ENCODE data around the gene SPTA1.

The SPTA1 gene

DNA sequence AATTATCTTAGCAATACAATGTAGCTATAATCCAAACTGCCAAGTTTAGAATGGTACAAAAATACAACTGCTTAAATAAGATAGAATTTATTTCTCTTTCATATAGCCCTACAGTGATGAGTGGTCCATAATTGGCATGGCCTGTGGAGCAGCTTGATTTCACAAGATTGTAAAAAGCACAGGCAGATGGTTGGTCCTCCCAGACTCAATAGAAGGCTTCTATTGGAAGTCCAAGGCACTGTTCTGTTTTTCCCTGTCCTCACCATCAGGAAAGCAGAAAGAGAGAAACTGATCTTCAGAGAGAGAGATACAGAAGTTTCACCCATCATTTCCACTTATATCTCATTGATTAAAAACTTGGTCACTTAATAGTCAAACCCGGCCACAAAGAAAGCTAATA, 114.3 kb downstream of the SPTA1 start:
- H3K9ac ChIP-seq (ENCODE audit: low read depth, low read length), result no peak overlapping the region
- H3K27me3 ChIP-seq (ENCODE audit: control insufficient read depth, insufficient read depth, low read length), result no peaks in the 10 kb centered on the region
- H3K4me3 ChIP-seq (ENCODE audit: low read depth, low read length), result no peak overlapping the region
- no peak overlapping the region for H3K27ac ChIP-seq (ENCODE audit: low read depth, low read length)
- H3K9me3 ChIP-seq (ENCODE audit: control insufficient read depth, insufficient read depth, low read length), result no peaks in the 10 kb centered on the region
- no peaks in the 10 kb centered on the region for H3K36me3 ChIP-seq (ENCODE audit: control insufficient read depth, insufficient read depth, low read length)
- no peaks in the 10 kb centered on the region; the same call in 1 of the 2 replicates for H3K4me1 ChIP-seq (ENCODE audit: control insufficient read depth, insufficient read depth, low read length)

DNA sequence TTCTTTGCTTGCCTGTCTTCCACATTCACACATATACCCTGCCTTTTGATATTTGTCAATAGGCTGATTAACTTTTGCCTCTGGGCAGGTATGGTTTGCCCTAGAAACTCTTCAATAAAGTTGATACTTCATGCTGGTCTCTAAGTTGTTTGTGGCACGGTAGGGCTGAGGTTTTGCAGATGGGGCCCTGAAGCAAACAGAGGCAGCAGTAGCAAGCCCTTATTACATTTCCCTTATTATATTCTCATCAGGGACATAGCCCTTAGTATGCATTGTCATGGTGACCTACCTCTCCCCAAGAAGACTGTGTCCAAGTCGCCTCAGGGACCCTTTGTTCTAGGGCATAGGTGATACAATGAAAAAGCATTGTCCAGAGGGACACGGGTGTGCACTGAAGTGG, 116.0 kb downstream of the SPTA1 start, which contains the start of gene OR6P1:
Gene OR6P1 (minus strand): TSS at position 101 of the 400 bp plus-strand sequence. CDS start 6,976 bp downstream, outside the sequence.
- Histone ChIP-seq H3K4me3 (ENCODE audit: low read depth, low read length) (no peak within 1 kb of the TSS), H3K9me3 (ENCODE audit: control insufficient read depth, insufficient read depth, low read length) (no peaks in the 10 kb centered on the region), H3K4me1 (ENCODE audit: control insufficient read depth, insufficient read depth, low read length) (no peaks in the 10 kb centered on the region; the same call in 1 of the 2 replicates), H3K27me3 (ENCODE audit: control insufficient read depth, insufficient read depth, low read length) (no peaks in the 10 kb centered on the region), H3K9ac (ENCODE audit: low read depth, low read length) (no peak within 1 kb of the TSS), H3K27ac (ENCODE audit: low read depth, low read length) (no peak within 1 kb of the TSS), H3K36me3 (ENCODE audit: control insufficient read depth, insufficient read depth, low read length) (no peaks in the 10 kb centered on the region)

DNA sequence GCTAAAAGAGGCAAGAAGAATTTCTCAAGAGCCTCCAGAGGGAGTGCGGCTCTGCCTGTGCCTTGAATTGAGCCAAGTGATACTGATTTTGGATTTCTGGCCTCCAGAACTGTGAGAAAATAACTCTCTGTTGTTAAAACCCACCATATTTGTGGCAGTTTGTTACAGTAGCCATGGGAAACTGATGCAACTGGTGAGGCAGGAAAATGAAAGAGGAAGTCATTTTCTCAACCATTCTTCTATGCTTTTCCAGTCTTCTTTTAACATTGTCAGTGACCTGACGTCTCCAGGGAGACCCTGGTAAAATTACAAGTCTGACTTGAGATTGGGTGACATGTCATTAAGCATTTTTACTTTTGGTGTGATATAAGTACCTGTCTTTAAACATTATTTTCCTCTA, 121.9 kb downstream of the SPTA1 start:
- Histone ChIP-seq H3K4me1 (ENCODE audit: control insufficient read depth, insufficient read depth, low read length) (no peaks in the 10 kb centered on the region; the same call in 1 of the 2 replicates), H3K36me3 (ENCODE audit: control insufficient read depth, insufficient read depth, low read length) (no peaks in the 10 kb centered on the region), H3K27me3 (ENCODE audit: control insufficient read depth, insufficient read depth, low read length) (no peaks in the 10 kb centered on the region), H3K27ac (ENCODE audit: low read depth, low read length) (no peak overlapping the region), H3K9ac (ENCODE audit: low read depth, low read length) (no peak overlapping the region), H3K4me3 (ENCODE audit: low read depth, low read length) (no peak overlapping the region), H3K9me3 (ENCODE audit: control insufficient read depth, insufficient read depth, low read length) (no peaks in the 10 kb centered on the region)

DNA sequence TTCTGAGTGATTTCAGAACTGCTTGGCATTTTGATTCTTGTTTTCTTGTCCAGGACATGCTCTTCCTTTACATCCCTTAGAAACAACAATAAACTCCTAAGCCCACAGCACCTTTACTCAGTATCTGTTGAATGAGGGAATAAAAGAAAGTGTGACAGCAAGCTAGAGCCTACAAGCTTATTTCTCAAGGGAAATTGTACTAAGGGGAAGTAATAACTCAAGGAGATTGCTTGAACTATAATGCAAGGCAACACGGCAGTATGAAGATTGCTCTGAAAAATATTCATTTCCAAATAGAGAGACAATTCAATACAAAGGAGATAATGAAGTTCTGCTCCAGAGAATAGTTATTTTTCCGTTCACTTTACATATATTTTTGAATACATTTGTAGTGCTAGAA, 122.7 kb downstream of the SPTA1 start:
- H3K9me3 ChIP-seq (ENCODE audit: control insufficient read depth, insufficient read depth, low read length), result no peaks in the 10 kb centered on the region
- no peaks in the 10 kb centered on the region for H3K36me3 ChIP-seq (ENCODE audit: control insufficient read depth, insufficient read depth, low read length)
- no peak overlapping the region for H3K4me3 ChIP-seq (ENCODE audit: low read depth, low read length)
- no peak overlapping the region for H3K9ac ChIP-seq (ENCODE audit: low read depth, low read length)
- no peaks in the 10 kb centered on the region for H3K4me1 ChIP-seq (ENCODE audit: control insufficient read depth, insufficient read depth, low read length)
- no peak overlapping the region for H3K27ac ChIP-seq (ENCODE audit: low read depth, low read length)
- no peaks in the 10 kb centered on the region for H3K27me3 ChIP-seq (ENCODE audit: control insufficient read depth, insufficient read depth, low read length)

Data from HUES48 (cell line).